ENCODE results near the gene DACH2. TPM values are rescaled to one million over a fixed set of nuclear protein-coding genes. Genes with fewer than 3 reads are reported as not detected.

DACH2 gene
- total RNA-seq, 1 donor = under 0.01 TPM

- no peak for DNase-seq (ENCODE audit: low read depth)
- no peak for TF ChIP-seq CTCF (IDR thresholded peaks at IDR 0.05; ENCODE audit: insufficient read depth, low read depth, low read length)
- H3K4me3 ChIP-seq (ENCODE audit: low read depth, low read length) = no peak overlapping the region
These were observed 221.8 kb downstream of the DACH2 start for GRCh38 chrX:86369847-86370630.

- no peak for TF ChIP-seq CTCF (IDR thresholded peaks at IDR 0.05; ENCODE audit: insufficient read depth, low read depth, low read length)
- DNase-seq (ENCODE audit: low read depth) = no peak
These were observed 222.7 kb downstream of the DACH2 start for GRCh38 chrX:86370927-86371326.

GRCh38 chrX:86379209-86379608 lies 231.0 kb downstream of the DACH2 start:
- TF ChIP-seq CTCF (IDR thresholded peaks at IDR 0.05; ENCODE audit: insufficient read depth, low read depth, low read length) = no peak
- no peak overlapping the region for H3K4me3 ChIP-seq (ENCODE audit: low read depth, low read length)
- no peak for DNase-seq (ENCODE audit: low read depth)

More at GRCh38 chrX:86370927-86371326, 222.7 kb downstream of the DACH2 start:
- H3K4me3 ChIP-seq (ENCODE audit: low read depth, low read length) = no peak overlapping the region

GRCh38 chrX:86383681-86384540 lies 235.7 kb downstream of the DACH2 start:
- DNase-seq (ENCODE audit: low read depth) = no peak
- TF ChIP-seq CTCF (IDR thresholded peaks at IDR 0.05; ENCODE audit: insufficient read depth, low read depth, low read length) = no peak
- H3K4me3 ChIP-seq (ENCODE audit: low read depth, low read length) = no peak overlapping the region

GRCh38 chrX:86407371-86407770 lies 259.1 kb downstream of the DACH2 start:
- no peak for TF ChIP-seq CTCF (IDR thresholded peaks at IDR 0.05; ENCODE audit: insufficient read depth, low read depth, low read length)

GRCh38 chrX:86421771-86422170 lies 273.5 kb downstream of the DACH2 start:
- H3K4me3 ChIP-seq (ENCODE audit: low read depth, low read length) = no peak overlapping the region
- no peak for DNase-seq (ENCODE audit: low read depth)
- TF ChIP-seq CTCF (IDR thresholded peaks at IDR 0.05; ENCODE audit: insufficient read depth, low read depth, low read length) = no peak

More at GRCh38 chrX:86407371-86407770, 259.1 kb downstream of the DACH2 start:
- H3K4me3 ChIP-seq (ENCODE audit: low read depth, low read length) = no peak overlapping the region
- no peak for DNase-seq (ENCODE audit: low read depth)
